WERI-Rb-1 (cell line): Measurements from ENCODE around the gene ARAP3.

ENCODE experiments used
- DNase-seq: peaks from one replicate; pipeline ENCODE4 v3.0.0-alpha.2; 2020
- H3K27ac ChIP-seq: fragments of 250-450 bp; sonication (Bioruptor Pico); 2 replicates; pipeline ENCODE4 v1.5.1; 2020; ENCODE audit warnings: mild to moderate bottlenecking, moderate library complexity
- H3K27me3 ChIP-seq: fragments of 250-450 bp; sonication (Bioruptor Pico); 2 replicates; pipeline ENCODE4 v1.5.1; 2021; ENCODE audit warnings: mild to moderate bottlenecking, low read depth, moderate library complexity; ENCODE audit not compliant: insufficient read depth, severe bottlenecking
- H3K36me3 ChIP-seq: fragments of 250-450 bp; sonication (Bioruptor Pico); 2 replicates; pipeline ENCODE4 v1.5.1; 2020; ENCODE audit warnings: mild to moderate bottlenecking, moderate library complexity
- H3K4me3 ChIP-seq: 2 replicates; pipeline ENCODE4 v1.5.1; 2011; ENCODE audit warnings: low read depth, mild to moderate bottlenecking, control low read depth, low read length
- H3K9me3 ChIP-seq: fragments of 250-450 bp; sonication (Bioruptor Pico); 2 replicates; pipeline ENCODE4 v1.5.1; 2021; ENCODE audit warnings: mild to moderate bottlenecking, moderate library complexity; ENCODE audit not compliant: severe bottlenecking
- CTCF ChIP-seq: IDR thresholded peaks from 2 replicates; pipeline ENCODE4 v1.5.1; 2011; ENCODE audit warnings: low read depth, mild to moderate bottlenecking, control low read depth, inconsistent platforms, low read length

ARAP3 gene

DNA sequence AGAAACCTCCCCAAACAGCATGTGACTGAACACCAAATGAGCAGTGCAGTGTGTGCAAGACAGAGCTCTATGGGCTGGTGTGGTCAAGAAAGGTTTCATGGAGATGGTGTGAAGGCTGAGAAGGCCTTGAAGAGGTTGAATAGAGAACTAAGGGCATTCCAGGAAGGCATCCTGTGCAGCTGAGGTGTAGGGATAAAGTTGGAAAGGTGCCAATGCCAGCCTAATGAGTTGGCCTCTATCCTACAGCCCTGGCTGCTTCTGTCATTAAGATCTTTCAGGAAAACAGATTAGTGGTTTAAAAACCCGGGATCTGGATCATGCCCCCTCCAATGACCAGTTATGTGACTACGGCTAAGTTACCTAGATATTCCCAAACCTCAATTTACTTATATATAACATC lies 49.4 kb downstream of the ARAP3 start:
- no peak overlapping the region for H3K4me3 ChIP-seq
- no peaks in the 10 kb centered on the region for H3K9me3 ChIP-seq
- peaks cover 63% of the 10 kb centered on the region for H3K36me3 ChIP-seq
- H3K27me3 ChIP-seq, result no peaks in the 10 kb centered on the region
- TF ChIP-seq CTCF, result no peak
- no peak for DNase-seq
- no peak overlapping the region for H3K27ac ChIP-seq

DNA sequence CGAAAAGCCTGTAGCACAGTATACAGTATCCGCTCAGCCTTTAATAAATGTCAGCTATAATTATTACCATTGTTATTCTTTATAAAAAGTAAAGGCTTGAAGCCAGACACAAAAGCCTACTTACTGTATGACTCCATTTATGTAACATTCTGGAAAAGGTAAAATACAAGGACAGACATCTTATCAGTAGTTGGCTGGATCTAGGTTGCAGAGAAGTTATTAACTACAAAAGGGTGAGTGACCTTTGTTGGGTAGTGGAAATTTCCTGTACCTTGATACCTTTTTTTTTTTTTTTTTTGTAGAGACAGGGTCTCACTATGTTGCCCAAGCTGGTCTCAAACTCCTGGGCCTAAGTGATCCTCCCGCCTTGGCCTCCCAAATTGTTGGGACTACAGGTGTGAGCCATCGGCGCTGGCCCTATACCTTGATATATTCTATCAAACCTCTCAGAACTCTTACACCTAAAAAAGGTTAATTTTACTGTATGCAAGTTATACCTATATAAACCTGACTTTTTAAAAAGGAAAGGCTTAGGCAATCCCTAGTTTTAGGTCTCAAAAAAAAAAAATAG lies 51.4 kb downstream of the ARAP3 start:
- Histone ChIP-seq H3K4me3 (no peak overlapping the region), H3K9me3 (no peaks in the 10 kb centered on the region), H3K36me3 (peaks cover 72% of the 10 kb centered on the region), H3K27ac (no peak overlapping the region), H3K27me3 (no peaks in the 10 kb centered on the region)
- DNase-seq, result no peak
- no peak for TF ChIP-seq CTCF

- Histone ChIP-seq H3K27me3 (no peaks in the 10 kb centered on the region), H3K4me3 (no peak overlapping the region), H3K27ac (no peak overlapping the region), H3K36me3 (peaks cover 71% of the 10 kb centered on the region), H3K9me3 (no peaks in the 10 kb centered on the region)
- TF ChIP-seq CTCF, result no peak
- no peak for DNase-seq
Observed at GRCh38 chr5:141628175-141628788, 53.7 kb downstream of the ARAP3 start.

DNA sequence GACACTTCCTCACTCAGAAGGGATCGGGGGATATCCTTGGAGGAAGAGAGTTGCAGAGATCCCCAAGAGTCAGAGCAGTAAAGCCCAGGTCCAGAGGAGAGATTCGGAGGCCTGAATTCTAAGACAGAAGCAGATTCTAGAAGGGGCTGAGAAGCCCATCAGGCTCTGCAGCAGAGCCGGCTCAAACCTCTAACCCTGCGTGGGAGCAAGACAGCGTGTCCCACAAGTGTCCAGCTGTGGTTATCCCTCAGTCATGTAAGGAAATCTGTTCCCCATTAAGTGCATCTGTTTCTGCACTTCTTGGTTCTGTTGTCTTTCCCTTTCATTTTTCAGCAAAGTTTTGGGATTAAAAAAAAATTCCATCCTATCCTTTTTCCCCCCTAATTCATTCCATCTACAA lies 58.4 kb downstream of the ARAP3 start:
- Histone ChIP-seq H3K27me3 (no peaks in the 10 kb centered on the region), H3K4me3 (no peak overlapping the region), H3K9me3 (no peaks in the 10 kb centered on the region), H3K36me3 (peaks cover 80% of the 10 kb centered on the region), H3K27ac (no peak overlapping the region)
- DNase-seq, result no peak
- no peak for TF ChIP-seq CTCF

DNA sequence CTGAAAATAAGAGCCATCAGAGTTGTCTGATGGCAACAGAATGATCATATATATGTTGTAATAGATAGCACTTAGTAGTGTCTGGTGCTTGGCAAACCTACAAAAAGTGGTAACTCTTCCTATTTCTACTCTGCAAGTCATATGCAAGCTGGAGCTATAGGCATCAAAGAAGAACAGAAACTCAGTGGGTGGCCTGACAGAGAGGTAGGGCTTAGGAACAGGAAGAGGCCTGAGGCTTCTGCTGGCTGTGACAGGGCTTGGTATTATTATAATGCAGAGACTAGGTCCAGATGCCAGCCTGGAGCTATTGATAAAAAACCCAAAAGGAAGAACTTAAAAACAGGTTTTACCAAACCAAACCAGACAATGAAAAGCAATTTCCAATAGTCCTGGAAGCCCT lies 58.8 kb downstream of the ARAP3 start:
- H3K36me3 ChIP-seq, result peaks cover 79% of the 10 kb centered on the region
- no peaks in the 10 kb centered on the region for H3K9me3 ChIP-seq
- no peak for TF ChIP-seq CTCF
- no peak overlapping the region for H3K27ac ChIP-seq
- H3K27me3 ChIP-seq, result no peaks in the 10 kb centered on the region
- no peak overlapping the region for H3K4me3 ChIP-seq
- DNase-seq, result no peak
